Heart left ventricle (tissue), 16 donors: ENCODE results near the gene CASZ1. TPM values are rescaled to one million over a fixed set of nuclear protein-coding genes. Genes with fewer than 3 reads are reported as not detected.

ENCODE experiments used
- ATAC-seq, 4 donors: fragments of 200-7000 bp; cut with Tn5 transposase; one replicate each; pipeline ENCODE4 v1.9.1; 2020 to 2022; ENCODE audit warnings: moderate library complexity in 4 of 4, mild to moderate bottlenecking in 3 of 4, moderate number of reproducible peaks in 1 of 4
- DNase-seq, 5 donors: peaks; one replicate each; pipeline ENCODE4 v3.0.0-alpha.2; 2020
- H3K27ac ChIP-seq, 12 donors: fragments of 200-600 bp; sonication (generic) in 4 of 12; one replicate each; pipeline versions ENCODE4 v1.5.0 to v1.8.0; 2016 to 2022; ENCODE audit warnings: mild to moderate bottlenecking in 2 of 12
- H3K27me3 ChIP-seq, 9 donors: fragments of 200-600 bp; sonication (generic) in 2 of 9; one replicate each; pipeline versions ENCODE4 v1.5.1 to v1.8.0; 2016 to 2022; ENCODE audit warnings: mild to moderate bottlenecking in 3 of 9
- H3K36me3 ChIP-seq, 9 donors: fragments of 200-600 bp; sonication (generic) in 2 of 9; one replicate each; pipeline versions ENCODE4 v1.5.0 to v1.8.0; 2018 to 2022; ENCODE audit warnings: mild to moderate bottlenecking in 2 of 9
- H3K4me1 ChIP-seq, 12 donors: fragments of 200-600 bp; sonication (generic) in 4 of 12; one replicate each; pipeline versions ENCODE4 v1.5.0 to v1.8.0; 2016 to 2022; ENCODE audit warnings: mild to moderate bottlenecking in 3 of 12
- H3K4me3 ChIP-seq, 12 donors: fragments of 200-600 bp; sonication (generic) in 4 of 12; one replicate each; pipeline versions ENCODE4 v1.5.0 to v1.8.0; 2017 to 2022; ENCODE audit warnings: mild to moderate bottlenecking in 9 of 12, moderate library complexity in 4 of 12
- H3K9me3 ChIP-seq, 12 donors: fragments of 200-600 bp; sonication (generic) in 4 of 12; one replicate each; pipeline versions ENCODE4 v1.5.0 to v1.8.0; 2016 to 2022; ENCODE audit warnings: mild to moderate bottlenecking in 1 of 12
- POLR2A ChIP-seq, 2 donors: fragments of 450-650 bp; IDR thresholded peaks; one replicate each; pipeline ENCODE4 v1.6.1; 2017; ENCODE audit warnings: antibody characterized with exemption in 2 of 2, mild to moderate bottlenecking in 2 of 2, moderate library complexity in 2 of 2
- WGBS, 4 donors: extraction: QIAGEN DNeasy Blood & Tissue Kit in 2 of 4; methylation state at CpG; one replicate each; pipeline versions ENCODE4 v1.1.5 to v1.1.7; 2013 to 2018; 5-methylcytosine and 5-hydroxymethylcytosine counted together
- intact Hi-C, 10 donors: fragments of 100-400 bp; cut with DNase I; formaldehyde crosslinking; loops; one replicate each; pipeline versions ENCODE4 v1.11.1 to v1.14.2; 2022
- polyA plus RNA-seq, 2 donors: library from polyadenylated mRNA; stranded (reverse); fragments of 200-250 nt; gene quantifications; one replicate each; pipeline ENCODE4 v1.2.3, GENCODE V29; 2013
- total RNA-seq, 9 donors: library from RNA; depleted of rRNA in 2 of 9; stranded (reverse); fragments of >200 nt in 2 of 9; fragmentation: NEBNext Ultra II Directional in 3 of 9; extraction: Animal tissue kit (Norgen Biotek cat#: 25700) in 3 of 9; gene quantifications; one replicate each; pipeline versions ENCODE4 v1.1.0 to v1.2.4, GENCODE V29; 2016 to 2023
- TF ChIP-seq, protein P1 (sequence below), 12 donors: fragments of 200-600 bp; sonication (generic) in 4 of 12; IDR thresholded peaks; one replicate each; pipeline versions ENCODE4 v1.5.0 to v1.8.0; 2018 to 2022; ENCODE audit warnings: antibody characterized with exemption in 12 of 12, mild to moderate bottlenecking in 5 of 12
- donor health status: ischemic (EF 13 %, LVEDD 7.1; RV severe dilation, severe dysfunction).
- donor health status: healthy with polysubstance abuse.
- donor health status: DM: no; HTN: yes; CAD: no.
- donor health status: DM: no; HTN: no; CAD: no.
- donor health status: ischemic (EF 25% LVEDD 6.9; RV normal size, moderate dysfunction).
- donor health status: ischemic (EF 25% LVEDD 5.7; RV mildly dilated, moderate dysfunction).
- donor health status: healthy.
- donor health status: DM: yes; HTN: yes; CAD: no.
- donor health status: ischemic (EF 35%, LVEDD 5.7; RV mildly dilated, moderate dysfunction).
- donor health status: nonischemic (EF 11% LVEDD 7.7; RV severe dilation, severe dysfunction).
- donor health status: DM: yes; HTN: yes; CAD: no.
- donor health status: PGD.
- donor health status: ischemic (EF 29% LVEDD 5.4; RV normal size, mild dysfunction).
- donor health status: nonischemic (EF 23%, LVEDD 6.1; RV moderate dilation, normal function).

The CASZ1 gene
- total and polyA plus RNA-seq, 11 donors = 28.8 to 84.9 (median 55.0) TPM

DNA sequence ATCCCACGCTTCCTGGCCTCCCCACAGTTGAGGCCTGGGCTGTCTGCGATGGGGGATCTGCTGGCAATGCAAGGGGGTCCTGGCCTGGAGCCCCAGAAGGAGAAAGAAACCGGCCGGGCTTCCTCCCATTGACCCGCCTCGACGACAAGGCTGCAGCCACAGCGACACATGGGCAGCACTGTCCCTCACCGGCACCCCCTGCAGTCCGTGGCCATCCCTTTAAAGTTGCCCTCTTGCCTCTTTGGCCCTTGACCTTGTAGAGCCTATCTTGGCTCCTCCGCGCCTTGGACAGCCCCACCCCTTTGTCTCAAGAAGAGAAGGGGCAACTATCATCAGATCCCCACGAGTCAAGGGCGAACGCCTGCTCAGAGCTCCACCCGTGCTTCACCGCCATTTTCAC is 106.0 kb downstream of the CASZ1 start:
- H3K27me3 ChIP-seq = no peaks in the 10 kb centered on the region
- WGBS, 4 donors = 85 to 89% (median 88%) methylated on average over 14 to 17 of the region's 17 CpGs
- peaks cover 0 to 3% (median 0%) of the 10 kb centered on the region in 9 donors for H3K36me3 ChIP-seq
- ATAC-seq = no peak
- DNase-seq = no peak
- H3K27ac ChIP-seq = peak overlapping the region in 5 of 12 donors; percentile 2 to 94 (median 87)
- intact Hi-C loops = loop anchor here in 7 of 10 donors (5.0 to 10.0 kb wide), 4 partner anchors 97 to 177 kb away; no protein-coding TSS in a partner anchor
- H3K4me1 ChIP-seq = peaks cover 26 to 91% (median 71%) of the 10 kb centered on the region in 12 donors
- H3K9me3 ChIP-seq = no peaks in the 10 kb centered on the region
- H3K4me3 ChIP-seq = no peak overlapping the region
- TF ChIP-seq, protein P1, sequence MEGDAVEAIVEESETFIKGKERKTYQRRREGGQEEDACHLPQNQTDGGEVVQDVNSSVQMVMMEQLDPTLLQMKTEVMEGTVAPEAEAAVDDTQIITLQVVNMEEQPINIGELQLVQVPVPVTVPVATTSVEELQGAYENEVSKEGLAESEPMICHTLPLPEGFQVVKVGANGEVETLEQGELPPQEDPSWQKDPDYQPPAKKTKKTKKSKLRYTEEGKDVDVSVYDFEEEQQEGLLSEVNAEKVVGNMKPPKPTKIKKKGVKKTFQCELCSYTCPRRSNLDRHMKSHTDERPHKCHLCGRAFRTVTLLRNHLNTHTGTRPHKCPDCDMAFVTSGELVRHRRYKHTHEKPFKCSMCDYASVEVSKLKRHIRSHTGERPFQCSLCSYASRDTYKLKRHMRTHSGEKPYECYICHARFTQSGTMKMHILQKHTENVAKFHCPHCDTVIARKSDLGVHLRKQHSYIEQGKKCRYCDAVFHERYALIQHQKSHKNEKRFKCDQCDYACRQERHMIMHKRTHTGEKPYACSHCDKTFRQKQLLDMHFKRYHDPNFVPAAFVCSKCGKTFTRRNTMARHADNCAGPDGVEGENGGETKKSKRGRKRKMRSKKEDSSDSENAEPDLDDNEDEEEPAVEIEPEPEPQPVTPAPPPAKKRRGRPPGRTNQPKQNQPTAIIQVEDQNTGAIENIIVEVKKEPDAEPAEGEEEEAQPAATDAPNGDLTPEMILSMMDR (IDR thresholded peaks at IDR 0.05) = no peak
- TF ChIP-seq POLR2A (IDR thresholded peaks at IDR 0.05) = no peak

DNA sequence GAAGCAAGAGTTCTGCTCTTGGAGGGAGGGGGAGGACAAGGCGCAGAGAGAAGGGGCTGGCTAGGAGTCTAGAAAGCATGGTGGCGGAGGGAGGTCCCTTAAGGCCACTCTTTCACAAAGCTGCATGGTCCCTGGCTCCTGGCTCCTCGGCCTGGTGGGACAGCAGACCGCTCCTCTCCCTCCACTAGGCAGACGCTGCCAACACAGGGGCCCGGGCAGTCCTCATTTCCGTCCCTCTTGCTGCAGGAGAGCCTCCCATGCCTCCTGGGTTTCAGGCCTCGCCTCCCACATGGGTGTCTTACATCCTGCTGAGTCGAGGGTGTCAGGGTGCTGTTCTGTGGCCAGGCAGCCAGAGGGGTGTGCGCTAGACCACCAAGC is 108.0 kb downstream of the CASZ1 start:
- no peaks in the 10 kb centered on the region for H3K27me3 ChIP-seq
- WGBS, 4 donors = 45 to 61% (median 56%) methylated on average over 8 to 10 of the region's 10 CpGs
- ATAC-seq (no peak), DNase-seq (no peak)
- no peaks in the 10 kb centered on the region for H3K9me3 ChIP-seq
- intact Hi-C loops = loop anchor here in 5 of 10 donors (5.0 to 10.0 kb wide), 6 partner anchors 39 to 864 kb away; partner anchors contain the start of genes CASZ1 (in 1 of the 5) and CLSTN1 (in 1 of the 5)
- H3K4me1 ChIP-seq = peaks cover 35 to 100% (median 88%) of the 10 kb centered on the region in 12 donors
- TF ChIP-seq, protein P1 (IDR thresholded peaks at IDR 0.05) = no peak
- TF ChIP-seq POLR2A (IDR thresholded peaks at IDR 0.05) = no peak
- peak overlapping the region in 10 of 12 donors; percentile 2 to 94 (median 89) for H3K27ac ChIP-seq
- no peak overlapping the region for H3K4me3 ChIP-seq
- H3K36me3 ChIP-seq = peaks cover 0 to 3% (median 0%) of the 10 kb centered on the region in 9 donors

DNA sequence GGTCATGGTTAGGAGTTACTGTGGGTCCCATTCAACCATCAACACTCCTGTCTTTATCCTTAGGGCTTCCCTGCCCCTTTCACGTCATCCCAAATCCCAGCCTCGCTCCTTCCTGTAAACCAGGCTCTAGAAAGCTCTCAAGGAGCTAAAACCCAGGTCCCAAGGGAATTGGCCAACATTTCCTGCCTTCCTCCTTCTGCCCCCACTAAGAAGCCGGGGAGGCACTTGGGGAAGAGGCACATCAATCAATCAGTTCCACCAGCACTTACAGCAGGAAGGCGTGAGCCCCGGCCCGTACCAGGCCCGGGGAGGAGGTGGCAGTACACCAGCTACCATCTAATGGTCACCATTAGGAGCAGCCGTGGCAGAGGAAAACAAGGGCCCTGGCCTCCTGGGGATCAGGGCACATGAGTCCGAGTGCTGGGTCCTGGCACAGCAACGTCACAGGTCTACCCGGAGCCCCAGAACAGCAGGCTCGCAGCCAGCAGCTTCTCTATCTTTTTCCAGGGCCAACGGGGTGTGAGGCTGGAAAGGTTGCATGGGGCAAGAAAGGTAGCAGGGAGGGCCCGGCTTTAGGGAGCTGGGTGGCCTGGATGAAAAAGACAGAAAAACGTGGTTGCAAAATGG is 108.6 kb downstream of the CASZ1 start:
- WGBS, 4 donors = 41 to 56% (median 50%) methylated on average over 15 of the region's 15 CpGs
- peaks cover 36 to 100% (median 90%) of the 10 kb centered on the region in 12 donors for H3K4me1 ChIP-seq

More for the DNA sequence above, 108.6 kb downstream of the CASZ1 start:
- Histone ChIP-seq H3K36me3 (peaks cover 0 to 3% (median 0%) of the 10 kb centered on the region in 9 donors), H3K9me3 (no peaks in the 10 kb centered on the region), H3K27me3 (no peaks in the 10 kb centered on the region), H3K4me3 (no peak overlapping the region), H3K27ac (peak overlapping the region; percentile 6 to 94 (median 88))
- intact Hi-C loops = loop anchor here in 5 of 10 donors (5.0 to 10.0 kb wide), 6 partner anchors 39 to 863 kb away; partner anchors contain the start of genes CASZ1 (in 1 of the 5) and CLSTN1 (in 1 of the 5)
- peak in 3 of 5 donors; percentile 46 to 81 (median 62) for DNase-seq
- ATAC-seq = peak; percentile 7 to 52 (median 16)
- TF ChIP-seq, protein P1 (IDR thresholded peaks at IDR 0.05) = no peak
- no peak for TF ChIP-seq POLR2A (IDR thresholded peaks at IDR 0.05)
